Upper lobe of left lung (tissue), 6 donors: ENCODE results near the gene MORC2. TPM values are rescaled to one million over a fixed set of nuclear protein-coding genes. Genes with fewer than 3 reads are reported as not detected.

Experiments used
- ATAC-seq, 2 donors: fragments of 200-7000 bp; cut with Tn5 transposase; one replicate each; pipeline ENCODE4 v1.9.1; 2022; ENCODE audit warnings: mild to moderate bottlenecking in 2 of 2, moderate library complexity in 2 of 2; ENCODE audit not compliant: low FRiP score in 2 of 2
- DNase-seq, 2 donors: peaks; one replicate each; pipeline ENCODE4 v3.0.0-alpha.2; 2019 to 2020
- H3K27ac ChIP-seq, 4 donors: fragments of 200-600 bp; sonication (generic); one replicate each; pipeline ENCODE4 v1.5.1; 2016 to 2019
- H3K27me3 ChIP-seq, 4 donors: fragments of 200-600 bp; sonication (generic); one replicate each; pipeline ENCODE4 v1.5.1; 2017 to 2019
- H3K36me3 ChIP-seq, 4 donors: fragments of 200-600 bp; sonication (generic); one replicate each; pipeline ENCODE4 v1.5.1; 2016 to 2019
- H3K4me1 ChIP-seq, 4 donors: fragments of 200-600 bp; sonication (generic); one replicate each; pipeline ENCODE4 v1.5.1; 2018 to 2019
- H3K4me3 ChIP-seq, 4 donors: fragments of 200-600 bp; sonication (generic); one replicate each; pipeline ENCODE4 v1.5.1; 2017 to 2019; ENCODE audit warnings: mild to moderate bottlenecking in 2 of 4, moderate library complexity in 1 of 4
- H3K9me3 ChIP-seq, 4 donors: fragments of 200-600 bp; sonication (generic); one replicate each; pipeline ENCODE4 v1.5.1; 2018 to 2019
- CTCF ChIP-seq, 6 experiments: fragments of 450-650 bp in 4 of 6; fragments of 200-600 bp in 2 of 6; sonication (generic) in 2 of 6; IDR thresholded peaks; one replicate each; pipeline ENCODE4 v1.5.1; 2016 to 2019; ENCODE audit warnings: antibody characterized with exemption in 6 of 6
- EP300 ChIP-seq, 4 donors: sonication (generic); formaldehyde crosslinking; IDR thresholded peaks; one replicate each; pipeline ENCODE4 v1.5.1; 2017; ENCODE audit warnings: antibody characterized with exemption in 4 of 4, control low read depth in 2 of 4
- POLR2A ChIP-seq, 4 donors: fragments of 450-650 bp; IDR thresholded peaks; one replicate each; pipeline ENCODE4 v1.5.1; 2016 to 2017; ENCODE audit warnings: antibody characterized with exemption in 4 of 4, mild to moderate bottlenecking in 2 of 4
- POLR2AphosphoS5 ChIP-seq, 2 donors: sonication (generic); formaldehyde crosslinking; IDR thresholded peaks; one replicate each; pipeline ENCODE4 v1.5.1; 2017; ENCODE audit warnings: antibody characterized with exemption in 2 of 2
- WGBS, 2 donors: methylation state at CpG; one replicate each; pipeline ENCODE4 v1.1.5; 2017 to 2018; 5-methylcytosine and 5-hydroxymethylcytosine counted together
- total RNA-seq, 6 donors: library from RNA; depleted of rRNA in 4 of 6; stranded (reverse); fragments of >200 nt in 4 of 6; gene quantifications; one replicate each; pipeline versions ENCODE4 v1.1.0 to v1.2.1, GENCODE V29; 2016 to 2021
- donor health status: DM: no; HTN: no; CAD: no; lungs with moderate emphysema.
- donor health status: DM: no; HTN: yes; CAD: no; lungs with severe emphysema.

The MORC2 gene
- total RNA-seq, 6 donors from 2014 or later, result 13.8 to 54.5 (median 20.6) TPM

DNA sequence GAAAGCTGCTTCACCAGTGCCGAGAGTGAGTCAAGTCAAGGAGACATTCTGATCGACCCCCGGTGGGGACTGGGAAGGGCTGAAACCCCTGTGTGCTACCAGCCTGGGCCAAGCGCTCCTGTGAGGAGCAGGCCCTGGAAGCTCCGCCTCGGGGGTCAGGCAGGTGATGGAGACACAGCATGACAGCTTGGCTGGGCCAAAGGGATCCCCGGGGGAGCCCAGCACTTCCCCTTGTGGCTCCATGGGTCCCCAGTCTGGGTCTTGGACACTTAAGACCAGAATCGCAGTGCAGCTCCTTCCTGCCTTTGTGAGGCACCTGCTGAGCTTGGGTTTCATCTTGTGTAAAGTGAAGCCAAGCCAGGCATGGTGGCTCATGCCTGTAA, 89.2 kb downstream of the MORC2 start:
- WGBS, 2 donors, result 68 to 72% methylated on average over 6 to 8 of the region's 8 CpGs
- no peaks in the 10 kb centered on the region for H3K36me3 ChIP-seq
- no peaks in the 10 kb centered on the region for H3K9me3 ChIP-seq
- TF ChIP-seq CTCF (IDR thresholded peaks at IDR 0.05), result no peak
- no peak for TF ChIP-seq EP300 (IDR thresholded peaks at IDR 0.05)
- no peak for TF ChIP-seq POLR2A (IDR thresholded peaks at IDR 0.05)
- H3K27me3 ChIP-seq, result no peaks in the 10 kb centered on the region
- ATAC-seq, result no peak
- H3K4me3 ChIP-seq, result no peak overlapping the region
- H3K27ac ChIP-seq, result no peak overlapping the region
- no peak for DNase-seq
- H3K4me1 ChIP-seq, result no peaks in the 10 kb centered on the region

DNA sequence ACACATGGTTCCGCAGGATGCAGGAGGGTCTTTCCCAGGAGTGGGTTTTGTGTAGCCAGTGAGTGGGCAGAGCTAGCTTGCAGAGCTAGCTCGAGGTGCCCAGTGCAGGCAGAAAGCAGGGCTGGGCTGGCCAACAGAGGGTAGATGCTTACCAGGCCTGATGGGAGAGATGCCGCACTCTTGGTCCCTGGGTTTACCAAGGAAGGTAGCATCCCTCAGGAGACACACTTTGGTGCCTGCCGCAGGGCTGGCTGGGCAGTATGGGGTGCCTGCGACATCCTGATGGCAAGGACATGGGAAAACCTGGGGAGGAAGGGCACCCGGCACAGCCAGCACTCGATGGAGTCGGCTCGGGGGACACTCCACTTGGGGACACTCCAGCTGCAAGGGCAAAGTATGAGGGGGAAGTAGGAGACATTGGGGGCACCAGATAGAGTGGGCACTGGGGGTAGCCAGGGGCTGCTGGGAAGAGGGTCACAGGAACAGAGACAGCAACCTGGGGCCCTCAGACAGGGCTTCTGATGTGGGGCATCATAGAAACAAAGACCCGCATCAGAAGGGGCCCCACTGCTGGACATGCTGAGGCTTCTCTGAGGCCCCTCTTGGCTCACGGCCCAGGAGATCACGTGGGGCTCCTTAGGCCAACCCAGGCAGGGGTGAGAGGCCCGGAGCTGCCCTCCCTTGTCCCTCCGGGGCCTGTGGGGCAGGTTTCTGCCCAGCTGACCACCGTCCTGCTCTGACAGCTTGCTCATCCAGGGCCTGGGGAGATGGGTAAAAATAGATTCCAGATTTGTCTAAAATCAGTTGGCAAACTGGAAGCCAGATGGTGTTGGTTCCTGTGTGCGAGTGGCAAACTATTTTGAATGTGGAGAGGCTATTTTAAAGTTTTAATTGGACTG, 89.8 kb downstream of the MORC2 start:
- TF ChIP-seq POLR2AphosphoS5 (IDR thresholded peaks at IDR 0.05) (no peak), POLR2A (IDR thresholded peaks at IDR 0.05) (no peak), CTCF (IDR thresholded peaks at IDR 0.05) (no peak), EP300 (IDR thresholded peaks at IDR 0.05) (no peak)
- Histone ChIP-seq H3K36me3 (no peaks in the 10 kb centered on the region), H3K27ac (no peak overlapping the region), H3K4me3 (no peak overlapping the region), H3K9me3 (no peaks in the 10 kb centered on the region), H3K4me1 (no peaks in the 10 kb centered on the region), H3K27me3 (no peaks in the 10 kb centered on the region)
- no peak for ATAC-seq
- WGBS, 2 donors, result 69 to 70% methylated on average over 16 of the region's 16 CpGs
- no peak for DNase-seq

GRCh38 chr22:30877662-30878515, 90.7 kb downstream of the MORC2 start:
- no peak for DNase-seq
- Histone ChIP-seq H3K4me1 (no peaks in the 10 kb centered on the region), H3K27me3 (no peaks in the 10 kb centered on the region), H3K4me3 (no peak overlapping the region), H3K27ac (no peak overlapping the region), H3K36me3 (no peaks in the 10 kb centered on the region), H3K9me3 (no peaks in the 10 kb centered on the region)
- no peak for TF ChIP-seq EP300 (IDR thresholded peaks at IDR 0.05)
- no peak for TF ChIP-seq POLR2A (IDR thresholded peaks at IDR 0.05)
- TF ChIP-seq POLR2AphosphoS5 (IDR thresholded peaks at IDR 0.05), result no peak
- TF ChIP-seq CTCF (IDR thresholded peaks at IDR 0.05), result no peak
- WGBS, 2 donors, result 84 to 87% methylated on average over 13 to 15 of the region's 15 CpGs
- no peak for ATAC-seq

- no peaks in the 10 kb centered on the region for H3K27me3 ChIP-seq
- H3K27ac ChIP-seq, result no peak overlapping the region
- H3K36me3 ChIP-seq, result no peaks in the 10 kb centered on the region
- TF ChIP-seq CTCF (IDR thresholded peaks at IDR 0.05) (no peak), POLR2AphosphoS5 (IDR thresholded peaks at IDR 0.05) (no peak), POLR2A (IDR thresholded peaks at IDR 0.05) (no peak), EP300 (IDR thresholded peaks at IDR 0.05) (no peak)
- WGBS, 2 donors, result 71 to 83% methylated on average over 9 of the region's 9 CpGs
- no peaks in the 10 kb centered on the region for H3K9me3 ChIP-seq
- DNase-seq (no peak), ATAC-seq (no peak)
- no peak overlapping the region for H3K4me3 ChIP-seq
- H3K4me1 ChIP-seq, result no peaks in the 10 kb centered on the region
Measured at GRCh38 chr22:30876915-30877553, 91.5 kb downstream of the MORC2 start.
